Thyroid gland (tissue), 4 donors: Measurements from ENCODE around the gene ELMO1.

ENCODE experiments used
- CTCF ChIP-seq, 6 experiments: fragments of 200-600 bp in 3 of 6; fragments of 450-650 bp in 3 of 6; sonication (generic) in 3 of 6; IDR thresholded peaks; one replicate each; pipeline ENCODE4 v1.5.1; 2016 to 2019; ENCODE audit warnings: antibody characterized with exemption in 6 of 6, mild to moderate bottlenecking in 2 of 6, inconsistent platforms in 1 of 6, moderate library complexity in 1 of 6
- POLR2A ChIP-seq, 2 donors: fragments of 450-650 bp; IDR thresholded peaks; one replicate each; pipeline ENCODE4 v1.6.1; 2017; ENCODE audit warnings: antibody characterized with exemption in 2 of 2, mild to moderate bottlenecking in 2 of 2, moderate library complexity in 1 of 2

- no peak for TF ChIP-seq CTCF (IDR thresholded peaks at IDR 0.05)
- no peak for TF ChIP-seq POLR2A (IDR thresholded peaks at IDR 0.05)
Measured at GRCh38 chr7:37441386-37441760, 7.3 kb downstream of the ELMO1 start.
